BJ (cell line): ENCODE results near the gene SPACDR. TPM values are rescaled to one million over a fixed set of nuclear protein-coding genes. Genes with fewer than 3 reads are reported as not detected.

Experiments
- CTCF ChIA-PET: fragments of 350-600 bp; formaldehyde crosslinking; extraction: SDS; loops from one replicate; lab custom pipeline; 2021; ENCODE audit warnings: antibody characterized with exemption, inconsistent platforms; lab: Yijun Ruan, JAX
- POLR2A ChIA-PET: fragments of 300-600 bp; sonication (Branson Sonifier 250); formaldehyde crosslinking; extraction: SDS; loops from one replicate; lab custom pipeline; 2021; ENCODE audit warnings: antibody characterized with exemption; lab: Charles Lee
- DNase-seq: peaks from one replicate; pipeline ENCODE4 v3.0.0-alpha.2; 2011; ENCODE audit warnings: low read depth
- H3K27me3 ChIP-seq: 2 replicates; pipeline ENCODE4 v1.6.0; 2011; ENCODE audit warnings: low read length; ENCODE audit not compliant: control insufficient read depth, insufficient read depth
- H3K36me3 ChIP-seq: 2 replicates; pipeline ENCODE4 v1.5.1; 2011; ENCODE audit warnings: low read length; ENCODE audit not compliant: control insufficient read depth, insufficient read depth
- H3K4me3 ChIP-seq: 2 replicates; pipeline ENCODE4 v1.5.1; 2011; ENCODE audit warnings: low read depth, mild to moderate bottlenecking, control low read depth, low read length
- polyA plus RNA-seq: library from polyadenylated mRNA; depleted of rRNA; stranded (reverse); fragments of >200 nt; gene quantifications from 2 replicates; pipeline ENCODE4 v1.2.3, GENCODE V29; 2011
- TF ChIP-seq, protein P1 (sequence below): IDR thresholded peaks from 2 replicates; pipeline ENCODE4 v1.5.1; 2011; ENCODE audit warnings: low read depth, mild to moderate bottlenecking, control low read depth, inconsistent platforms, low read length, moderate library complexity; ENCODE audit not compliant: insufficient read depth

Gene SPACDR
- polyA plus RNA-seq, 1 experiment = 0.32 TPM

DNA sequence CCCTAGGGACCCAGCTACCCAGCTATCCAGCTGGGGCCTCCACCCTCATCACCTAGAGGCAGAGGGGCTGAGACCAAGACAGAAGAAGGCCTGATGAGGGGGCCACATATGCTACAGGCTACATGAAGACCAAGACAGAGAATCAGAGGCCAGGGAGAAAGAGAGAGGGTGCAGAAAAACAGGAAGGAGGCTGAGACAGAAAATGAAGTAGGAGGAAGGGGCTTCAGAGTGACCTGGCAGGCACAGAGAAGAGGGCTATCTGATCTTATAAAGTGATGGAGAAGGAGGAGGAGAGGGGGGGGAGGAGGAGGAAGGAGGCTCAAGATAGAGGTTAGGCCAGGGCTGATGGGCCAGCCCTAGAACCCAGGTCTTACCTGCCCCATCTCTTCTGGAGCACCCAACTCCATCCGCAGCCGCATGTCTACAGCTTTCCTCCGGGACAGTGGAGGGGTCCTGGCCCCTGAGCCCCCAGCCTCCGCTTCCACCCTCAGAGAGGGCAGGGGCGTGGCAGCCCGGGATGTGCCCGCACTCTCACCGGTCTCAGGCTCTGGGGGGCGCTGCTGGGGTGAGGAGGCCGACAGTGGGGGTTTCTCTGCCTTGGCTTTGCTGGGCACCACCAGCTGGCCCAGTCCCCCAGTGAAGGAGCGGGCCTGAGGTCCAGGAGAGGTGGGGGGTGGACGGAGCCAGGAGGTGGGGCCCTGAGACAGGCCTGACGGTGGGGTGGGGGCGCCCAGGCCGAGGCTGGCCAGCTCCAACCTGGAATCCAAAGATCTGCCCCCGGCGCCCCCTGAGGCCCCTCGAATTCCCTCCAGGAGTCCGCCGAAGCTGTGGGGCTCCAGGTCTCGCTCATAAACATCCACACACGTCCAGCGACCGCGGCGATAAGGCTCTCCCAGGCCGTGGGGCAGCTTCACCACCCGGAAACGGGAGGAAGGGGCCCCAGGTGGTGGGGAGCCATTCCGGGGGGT, 13.1 kb upstream of the SPACDR start:
- no peak for DNase-seq
- peaks cover 12% of the 10 kb centered on the region for H3K36me3 ChIP-seq
- H3K4me3 ChIP-seq = peak overlapping the region; percentile 98
- CTCF ChIA-PET = interaction anchor here (0.8 to 5.2 kb wide), 9 partner anchors 8 to 125 kb away, joined by 3 to 34 read pairs (median 4); partner anchors contain the start of genes PCOLCE and SPACDR
- POLR2A ChIA-PET = interaction anchor here (0.6 kb wide), 1 partner anchor 71 kb away, joined by 3 read pairs; no protein-coding TSS in a partner anchor
- TF ChIP-seq, protein P1, sequence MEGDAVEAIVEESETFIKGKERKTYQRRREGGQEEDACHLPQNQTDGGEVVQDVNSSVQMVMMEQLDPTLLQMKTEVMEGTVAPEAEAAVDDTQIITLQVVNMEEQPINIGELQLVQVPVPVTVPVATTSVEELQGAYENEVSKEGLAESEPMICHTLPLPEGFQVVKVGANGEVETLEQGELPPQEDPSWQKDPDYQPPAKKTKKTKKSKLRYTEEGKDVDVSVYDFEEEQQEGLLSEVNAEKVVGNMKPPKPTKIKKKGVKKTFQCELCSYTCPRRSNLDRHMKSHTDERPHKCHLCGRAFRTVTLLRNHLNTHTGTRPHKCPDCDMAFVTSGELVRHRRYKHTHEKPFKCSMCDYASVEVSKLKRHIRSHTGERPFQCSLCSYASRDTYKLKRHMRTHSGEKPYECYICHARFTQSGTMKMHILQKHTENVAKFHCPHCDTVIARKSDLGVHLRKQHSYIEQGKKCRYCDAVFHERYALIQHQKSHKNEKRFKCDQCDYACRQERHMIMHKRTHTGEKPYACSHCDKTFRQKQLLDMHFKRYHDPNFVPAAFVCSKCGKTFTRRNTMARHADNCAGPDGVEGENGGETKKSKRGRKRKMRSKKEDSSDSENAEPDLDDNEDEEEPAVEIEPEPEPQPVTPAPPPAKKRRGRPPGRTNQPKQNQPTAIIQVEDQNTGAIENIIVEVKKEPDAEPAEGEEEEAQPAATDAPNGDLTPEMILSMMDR = peak; percentile 52
- H3K27me3 ChIP-seq = no peaks in the 10 kb centered on the region

DNA sequence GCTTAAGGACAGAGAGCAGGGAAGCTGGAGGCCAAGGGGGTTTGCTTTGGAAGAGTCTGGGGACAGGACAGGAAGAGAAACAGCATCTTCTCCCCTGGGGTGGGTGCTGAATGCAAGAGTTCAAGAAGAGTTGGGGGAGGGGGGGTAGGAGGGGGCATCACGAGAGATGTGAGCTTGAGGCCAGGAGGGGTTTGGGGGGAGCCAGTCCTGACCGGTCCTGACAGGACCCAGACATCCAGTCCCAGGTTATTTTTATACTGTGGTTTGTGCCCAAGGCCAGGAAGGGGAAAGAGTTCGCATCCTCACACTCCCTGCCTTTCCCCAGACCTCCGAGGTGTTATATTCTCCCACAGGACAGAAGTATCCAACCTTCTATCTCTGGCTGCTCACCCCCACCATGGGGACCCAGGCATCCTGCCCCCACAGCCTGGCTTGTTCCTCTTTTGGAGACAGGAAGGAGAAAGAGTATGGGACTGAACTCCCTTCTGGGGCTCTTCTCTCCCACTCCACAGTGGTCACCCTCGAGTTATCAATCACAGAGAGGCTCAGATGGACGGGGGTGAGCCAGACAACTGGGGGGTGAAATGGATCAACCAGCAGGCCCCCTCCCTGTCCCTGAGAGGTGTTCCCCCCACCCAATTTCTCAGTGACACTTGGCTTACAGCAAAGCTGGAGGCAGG, 12.2 kb upstream of the SPACDR start:
- TF ChIP-seq, protein P1 = no peak
- Histone ChIP-seq H3K4me3 (peak overlapping the region; percentile 98), H3K27me3 (no peaks in the 10 kb centered on the region), H3K36me3 (peaks cover 14% of the 10 kb centered on the region)
- ChIA-PET CTCF (interaction anchor here (1.1 to 5.2 kb wide), 5 partner anchors 12 to 216 kb away, joined by 3 to 34 read pairs (median 4); partner anchors contain the start of gene SPACDR), POLR2A (no interaction called here)
- DNase-seq = no peak

- TF ChIP-seq, protein P1 = no peak
- H3K4me3 ChIP-seq = peak overlapping the region; percentile 12; the same call in 1 of the 2 replicates
- POLR2A ChIA-PET = no interaction called here
These were observed 11.5 kb upstream of the SPACDR start for GRCh38 chr7:100475549-100475948.

GRCh38 chr7:100472854-100473499, 8.9 kb upstream of the SPACDR start:
- no peaks in the 10 kb centered on the region for H3K27me3 ChIP-seq
- TF ChIP-seq, protein P1 = no peak
- CTCF ChIA-PET = interaction anchor here (1.6 to 2.8 kb wide), 3 partner anchors 10 to 87 kb away, joined by 8 to 16 read pairs (median 10); no protein-coding TSS in a partner anchor
- no peak for DNase-seq
- no peak overlapping the region for H3K4me3 ChIP-seq
- peaks cover 20% of the 10 kb centered on the region for H3K36me3 ChIP-seq
- POLR2A ChIA-PET = no interaction called here

More at GRCh38 chr7:100475549-100475948, 11.5 kb upstream of the SPACDR start:
- Histone ChIP-seq H3K27me3 (no peaks in the 10 kb centered on the region), H3K36me3 (peaks cover 17% of the 10 kb centered on the region)
- no peak for DNase-seq
- CTCF ChIA-PET = interaction anchor here (1.4 to 5.2 kb wide), 3 partner anchors 84 to 217 kb away, joined by 3 to 34 read pairs (median 3); no protein-coding TSS in a partner anchor
